ENCODE results near the gene CSMD2. TPM values are rescaled to one million over a fixed set of nuclear protein-coding genes. Genes with fewer than 3 reads are reported as not detected.

The CSMD2 gene
- total RNA-seq, 1 donor from 2014 or later, result under 0.01 TPM

GRCh38 chr1:33616780-33617179 lies 548.2 kb downstream of the CSMD2 start:
- no peak for DNase-seq (ENCODE audit: low read depth in 2 of 2)

- DNase-seq (ENCODE audit: low read depth in 2 of 2), result no peak
These were observed 549.5 kb downstream of the CSMD2 start for GRCh38 chr1:33615546-33615945.

- no peak for DNase-seq (ENCODE audit: low read depth in 2 of 2)
These were observed 554.1 kb downstream of the CSMD2 start for GRCh38 chr1:33610864-33611455.

- DNase-seq (ENCODE audit: low read depth in 2 of 2), result no peak
These were observed 554.6 kb downstream of the CSMD2 start for GRCh38 chr1:33610391-33610790.

- DNase-seq (ENCODE audit: low read depth in 2 of 2), result no peak
These were observed 555.3 kb downstream of the CSMD2 start for GRCh38 chr1:33609739-33610138.

- no peak for DNase-seq (ENCODE audit: low read depth in 2 of 2)
These were observed 556.1 kb downstream of the CSMD2 start for GRCh38 chr1:33608825-33609400.

GRCh38 chr1:33607444-33608005 lies 557.5 kb downstream of the CSMD2 start:
- DNase-seq (ENCODE audit: low read depth in 2 of 2), result no peak

DNA sequence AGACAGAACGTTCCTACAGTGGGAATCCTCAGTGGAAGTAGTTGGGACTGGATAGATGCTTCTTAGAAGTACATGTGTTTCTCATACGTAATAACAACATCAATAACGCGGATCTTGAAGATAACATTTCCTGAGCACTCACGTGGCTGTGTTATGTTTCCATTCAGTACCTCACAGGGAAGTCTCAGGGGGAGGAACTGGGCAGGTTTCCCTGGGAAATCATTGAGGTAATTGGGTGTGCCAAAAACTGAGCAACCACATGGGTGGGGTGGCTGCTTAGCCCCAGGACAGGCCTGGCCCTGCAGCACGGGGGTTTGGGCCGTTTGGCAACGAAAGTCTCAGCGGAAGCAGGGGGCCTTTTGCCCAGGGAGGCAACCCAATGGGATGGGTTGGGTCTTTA lies 558.8 kb downstream of the CSMD2 start:
- no peak for DNase-seq (ENCODE audit: low read depth in 2 of 2)

- DNase-seq (ENCODE audit: low read depth in 2 of 2), result no peak
These were observed 562.8 kb downstream of the CSMD2 start for GRCh38 chr1:33602271-33602670.

DNA sequence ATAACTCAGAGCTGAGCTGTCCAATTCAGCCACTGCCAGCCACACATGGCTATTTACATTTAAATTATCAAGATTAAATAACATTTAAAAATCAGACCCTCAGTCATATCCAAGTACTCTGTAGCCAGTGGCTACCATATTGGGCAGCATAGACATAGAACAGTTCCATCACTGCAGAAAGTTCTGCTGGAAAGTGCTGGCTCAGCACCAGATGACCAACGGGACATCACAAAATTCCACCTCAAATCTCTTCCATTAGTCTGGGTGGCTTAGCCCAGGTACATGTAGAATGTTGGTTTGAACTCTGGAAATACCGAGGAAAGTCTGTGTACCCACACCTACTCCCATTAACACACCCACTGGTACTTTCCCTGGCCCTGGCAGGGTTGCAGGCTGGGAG lies 563.3 kb downstream of the CSMD2 start:
- DNase-seq (ENCODE audit: low read depth in 2 of 2), result no peak

GRCh38 chr1:33599516-33600115 lies 565.4 kb downstream of the CSMD2 start:
- no peak for DNase-seq (ENCODE audit: low read depth in 2 of 2)

DNA sequence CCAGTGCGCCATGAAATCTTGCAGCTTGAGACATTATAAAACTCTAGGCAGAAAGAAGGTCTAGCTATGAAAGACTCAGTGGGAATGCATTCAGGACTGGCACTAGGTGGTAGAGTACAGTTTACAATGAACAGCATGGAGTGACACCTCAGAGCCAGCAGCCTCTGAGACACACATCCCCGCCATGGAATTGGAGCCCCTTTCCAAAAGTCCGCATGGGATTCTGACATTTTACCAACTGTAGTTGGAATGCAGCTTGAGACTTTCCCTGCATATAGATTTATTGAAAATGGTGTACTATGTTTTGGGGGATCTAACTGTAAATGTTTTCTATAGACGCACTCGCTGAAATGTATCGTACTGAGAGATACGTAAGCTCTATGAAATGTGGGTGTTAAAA lies 576.3 kb downstream of the CSMD2 start:
- DNase-seq (ENCODE audit: low read depth in 2 of 2), result no peak

- no peak for DNase-seq (ENCODE audit: low read depth in 2 of 2)
These were observed 578.2 kb downstream of the CSMD2 start for GRCh38 chr1:33586795-33587194.

DNA sequence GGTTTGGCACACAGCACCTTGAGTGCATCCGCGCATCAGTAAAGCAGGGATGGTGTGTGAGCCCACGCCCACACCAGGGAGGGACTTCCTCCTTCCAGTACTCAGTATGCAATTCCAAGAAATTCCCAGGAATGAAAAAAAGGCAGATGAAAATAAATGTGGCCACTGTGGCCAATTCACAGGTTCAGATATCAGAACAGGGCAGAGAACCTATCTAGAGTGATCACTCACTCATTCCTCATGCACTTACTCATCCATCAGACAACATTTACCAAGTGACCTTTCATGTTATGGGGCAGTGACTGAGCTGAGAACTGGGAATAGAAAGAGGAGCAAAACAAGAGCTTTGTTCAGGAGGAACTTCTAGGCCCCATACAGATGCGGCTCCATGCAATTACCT lies 578.9 kb downstream of the CSMD2 start:
- DNase-seq (ENCODE audit: low read depth in 2 of 2), result no peak

- no peak for DNase-seq (ENCODE audit: low read depth in 2 of 2)
These were observed 581.5 kb downstream of the CSMD2 start for GRCh38 chr1:33583567-33583966.

GRCh38 chr1:33578557-33579448 lies 586.2 kb downstream of the CSMD2 start:
- no peak for DNase-seq (ENCODE audit: low read depth in 2 of 2)

- DNase-seq (ENCODE audit: low read depth in 2 of 2), result no peak
These were observed 587.4 kb downstream of the CSMD2 start for GRCh38 chr1:33577663-33578062.

DNA sequence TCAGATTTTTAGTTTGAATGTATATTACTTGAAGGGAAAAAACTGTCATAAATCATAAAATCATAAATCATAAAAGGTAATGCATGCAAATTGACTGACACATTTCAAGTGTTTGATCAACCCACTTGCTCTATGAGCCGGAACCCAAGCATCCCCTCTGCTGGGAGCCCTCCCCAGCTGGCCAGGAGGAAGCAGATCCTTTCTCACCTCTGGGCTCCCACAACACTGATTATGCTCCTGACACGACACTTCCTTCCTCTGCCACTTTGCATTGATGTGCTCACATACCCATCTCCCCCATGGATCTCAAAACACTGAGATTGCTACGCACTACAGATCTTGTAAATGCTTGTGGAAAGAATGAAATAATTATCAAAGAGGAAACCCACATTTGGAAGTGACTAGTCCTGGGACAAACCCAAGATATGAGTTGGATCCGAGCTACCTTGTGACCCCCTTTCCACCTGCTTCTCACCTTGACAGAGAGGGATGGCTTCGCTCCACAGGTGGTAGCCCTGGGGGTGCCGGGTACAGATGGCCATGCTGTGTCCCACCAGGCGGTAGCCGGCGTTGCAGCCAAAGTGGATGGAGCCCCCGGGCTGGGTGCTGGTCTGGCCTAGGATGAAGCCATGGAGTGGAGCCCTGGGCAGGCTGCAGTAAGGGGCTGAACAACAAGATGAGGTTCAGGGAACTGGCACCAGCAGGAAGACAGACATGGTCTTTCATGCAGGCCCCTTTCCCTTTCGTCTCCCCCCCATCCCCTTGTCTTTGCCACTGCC lies 588.0 kb downstream of the CSMD2 start:
- peak in 1 of 2 donors; percentile 14 for DNase-seq (ENCODE audit: low read depth in 2 of 2)

- no peak for DNase-seq (ENCODE audit: low read depth in 2 of 2)
These were observed 589.6 kb downstream of the CSMD2 start for GRCh38 chr1:33575324-33575879.

- no peak for DNase-seq (ENCODE audit: low read depth in 2 of 2)
These were observed 591.4 kb downstream of the CSMD2 start for GRCh38 chr1:33573661-33574060.

GRCh38 chr1:33572387-33572786 lies 592.6 kb downstream of the CSMD2 start:
- DNase-seq (ENCODE audit: low read depth in 2 of 2), result no peak
